ENCODE data around the gene OR5M3.

The OR5M3 gene

GRCh38 chr11:56486801-56487200 lies 13.6 kb upstream of the OR5M3 start:
- no peak for DNase-seq (ENCODE audit: low spot score)
- no peak for TF ChIP-seq CTCF (IDR thresholded peaks at IDR 0.05; ENCODE audit: extremely low read depth, insufficient read depth, missing control alignments)
- in situ Hi-C loops (cut with MboI; ENCODE audit: low pct_unique_long_range_greater_than_20kb, low sequenced_read_pairs, unreplicated experiment): no loop called here

GRCh38 chr11:56474729-56475235 lies 1.6 kb upstream of the OR5M3 start:
- DNase-seq (ENCODE audit: low spot score): no peak
- TF ChIP-seq CTCF (IDR thresholded peaks at IDR 0.05; ENCODE audit: extremely low read depth, insufficient read depth, missing control alignments): no peak
- in situ Hi-C loops (cut with MboI; ENCODE audit: low pct_unique_long_range_greater_than_20kb, low sequenced_read_pairs, unreplicated experiment): no loop called here

- in situ Hi-C loops (cut with MboI; ENCODE audit: low pct_unique_long_range_greater_than_20kb, low sequenced_read_pairs, unreplicated experiment): no loop called here
- TF ChIP-seq CTCF (IDR thresholded peaks at IDR 0.05; ENCODE audit: extremely low read depth, insufficient read depth, missing control alignments): no peak
- no peak for DNase-seq (ENCODE audit: low spot score)
Observed at GRCh38 chr11:56457076-56457475, 16.1 kb downstream of the OR5M3 start.

GRCh38 chr11:56453521-56453920 lies 19.6 kb downstream of the OR5M3 start:
- in situ Hi-C loops (cut with MboI; ENCODE audit: low pct_unique_long_range_greater_than_20kb, low sequenced_read_pairs, unreplicated experiment): no loop called here
- DNase-seq (ENCODE audit: low spot score): no peak
- TF ChIP-seq CTCF (IDR thresholded peaks at IDR 0.05; ENCODE audit: extremely low read depth, insufficient read depth, missing control alignments): no peak
